Inferior parietal cortex (tissue), 1 donor: ENCODE results near the gene EXOSC7.
"Not testable (repeated sequence)": the region's sequence is repeated elsewhere in the genome, so short reads cannot be mapped to it uniquely, and the experiment has no call there.

Experiments used
- DNase-seq: peaks from one replicate; pipeline ENCODE4 v3.0.0-alpha.2; 2016; ENCODE audit errors: extremely low spot score

Gene EXOSC7

GRCh38 chr3:44962621-44963393 lies 13.2 kb upstream of the EXOSC7 start:
- no peak for DNase-seq

- no peak for DNase-seq
These were observed 12.3 kb upstream of the EXOSC7 start for GRCh38 chr3:44963571-44964325.

GRCh38 chr3:44965165-44965564 lies 10.9 kb upstream of the EXOSC7 start:
- no peak for DNase-seq

GRCh38 chr3:44966795-44967278 lies 9.2 kb upstream of the EXOSC7 start:
- no peak for DNase-seq

- DNase-seq, result no peak
These were observed 7.6 kb upstream of the EXOSC7 start for GRCh38 chr3:44968447-44968858.

GRCh38 chr3:44969154-44969827 lies 6.8 kb upstream of the EXOSC7 start:
- DNase-seq, result no peak

GRCh38 chr3:44969828-44970179 lies 6.2 kb upstream of the EXOSC7 start:
- DNase-seq, result no peak

GRCh38 chr3:44970926-44971490 lies 5.0 kb upstream of the EXOSC7 start:
- no peak for DNase-seq

GRCh38 chr3:44974416-44974815 lies 1.6 kb upstream of the EXOSC7 start:
- no peak for DNase-seq

- DNase-seq, result no peak
These were observed 5.2 kb downstream of the EXOSC7 start for GRCh38 chr3:44981220-44981619.

GRCh38 chr3:44981751-44982150 lies 5.7 kb downstream of the EXOSC7 start:
- DNase-seq, result no peak

GRCh38 chr3:44982817-44983216 lies 6.8 kb downstream of the EXOSC7 start:
- no peak for DNase-seq

GRCh38 chr3:44983484-44983941 lies 7.5 kb downstream of the EXOSC7 start:
- no peak for DNase-seq

GRCh38 chr3:44984335-44984734 lies 8.3 kb downstream of the EXOSC7 start:
- no peak for DNase-seq

GRCh38 chr3:44986330-44986729 lies 10.3 kb downstream of the EXOSC7 start:
- not testable (repeated sequence) for DNase-seq

GRCh38 chr3:44987332-44987731 lies 11.3 kb downstream of the EXOSC7 start:
- DNase-seq, result no peak

- DNase-seq, result no peak
These were observed 12.0 kb downstream of the EXOSC7 start for GRCh38 chr3:44988073-44988472.

GRCh38 chr3:44989141-44989540 lies 13.1 kb downstream of the EXOSC7 start:
- no peak for DNase-seq

GRCh38 chr3:44989636-44990373 lies 13.8 kb downstream of the EXOSC7 start:
- DNase-seq, result no peak

GRCh38 chr3:44991326-44991725 lies 15.3 kb downstream of the EXOSC7 start:
- no peak for DNase-seq
